ENCODE data around the gene ZNRF3.

ZNRF3 gene

DNA sequence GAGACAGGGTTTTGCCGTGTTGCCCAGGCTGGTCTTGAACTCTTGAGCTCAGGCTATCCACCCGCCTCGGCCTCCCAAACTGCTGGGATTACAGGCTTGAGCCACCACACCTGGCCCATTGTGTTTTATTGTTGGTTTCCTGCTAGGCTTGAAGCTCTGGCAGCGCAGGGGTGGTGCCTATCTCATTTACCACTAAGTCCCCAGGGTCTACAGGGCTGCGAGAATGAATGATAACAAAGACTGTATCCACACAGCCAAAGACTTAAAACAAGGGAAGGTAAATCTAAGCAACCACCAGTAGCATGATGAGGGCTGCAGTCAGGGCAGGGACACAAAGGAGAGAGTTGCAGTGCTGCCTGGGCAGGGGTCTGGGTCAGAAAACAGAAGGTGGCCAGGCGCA, 45.7 kb upstream of the ZNRF3 start:
- H3K4me3 ChIP-seq (ENCODE audit: low read depth, low read length) = no peak overlapping the region
- H3K36me3 ChIP-seq (ENCODE audit: control insufficient read depth in 2 of 2, insufficient read depth in 1 of 2, low read length in 2 of 2) = no peaks in the 10 kb centered on the region
- no peak for TF ChIP-seq SP2 (tag by site-specific recombination; IDR thresholded peaks at IDR 0.05)
- TF ChIP-seq, protein P1, sequence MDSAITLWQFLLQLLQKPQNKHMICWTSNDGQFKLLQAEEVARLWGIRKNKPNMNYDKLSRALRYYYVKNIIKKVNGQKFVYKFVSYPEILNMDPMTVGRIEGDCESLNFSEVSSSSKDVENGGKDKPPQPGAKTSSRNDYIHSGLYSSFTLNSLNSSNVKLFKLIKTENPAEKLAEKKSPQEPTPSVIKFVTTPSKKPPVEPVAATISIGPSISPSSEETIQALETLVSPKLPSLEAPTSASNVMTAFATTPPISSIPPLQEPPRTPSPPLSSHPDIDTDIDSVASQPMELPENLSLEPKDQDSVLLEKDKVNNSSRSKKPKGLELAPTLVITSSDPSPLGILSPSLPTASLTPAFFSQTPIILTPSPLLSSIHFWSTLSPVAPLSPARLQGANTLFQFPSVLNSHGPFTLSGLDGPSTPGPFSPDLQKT (IDR thresholded peaks at IDR 0.05; ENCODE audit: borderline replicate concordance, low read depth, low read length) = no peak
- no peak for TF ChIP-seq ZNF629 (tag by site-specific recombination; IDR thresholded peaks at IDR 0.05)
- TF ChIP-seq ZNF571 (tag by site-specific recombination; IDR thresholded peaks at IDR 0.05) = no peak
- TF ChIP-seq, protein P2, sequence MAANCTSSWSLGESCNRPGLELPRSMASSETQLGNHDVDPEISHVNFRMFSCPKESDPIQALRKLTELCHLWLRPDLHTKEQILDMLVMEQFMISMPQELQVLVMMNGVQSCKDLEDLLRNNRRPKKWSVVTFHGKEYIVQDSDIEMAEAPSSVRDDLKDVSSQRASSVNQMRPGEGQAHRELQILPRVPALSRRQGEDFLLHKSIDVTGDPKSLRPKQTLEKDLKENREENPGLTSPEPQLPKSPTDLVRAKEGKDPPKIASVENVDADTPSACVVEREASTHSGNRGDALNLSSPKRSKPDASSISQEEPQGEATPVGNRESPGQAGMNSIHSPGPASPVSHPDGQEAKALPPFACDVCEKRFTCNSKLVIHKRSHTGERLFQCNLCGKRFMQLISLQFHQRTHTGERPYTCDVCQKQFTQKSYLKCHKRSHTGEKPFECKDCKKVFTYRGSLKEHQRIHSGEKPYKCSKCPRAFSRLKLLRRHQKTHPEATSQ (tag by site-specific recombination; IDR thresholded peaks at IDR 0.05) = no peak
- no peak for TF ChIP-seq ZNF660 (tag by site-specific recombination; IDR thresholded peaks at IDR 0.05)
- TF ChIP-seq ZNF37A (tag by site-specific recombination; IDR thresholded peaks at IDR 0.05) = no peak
- TF ChIP-seq, protein P3, sequence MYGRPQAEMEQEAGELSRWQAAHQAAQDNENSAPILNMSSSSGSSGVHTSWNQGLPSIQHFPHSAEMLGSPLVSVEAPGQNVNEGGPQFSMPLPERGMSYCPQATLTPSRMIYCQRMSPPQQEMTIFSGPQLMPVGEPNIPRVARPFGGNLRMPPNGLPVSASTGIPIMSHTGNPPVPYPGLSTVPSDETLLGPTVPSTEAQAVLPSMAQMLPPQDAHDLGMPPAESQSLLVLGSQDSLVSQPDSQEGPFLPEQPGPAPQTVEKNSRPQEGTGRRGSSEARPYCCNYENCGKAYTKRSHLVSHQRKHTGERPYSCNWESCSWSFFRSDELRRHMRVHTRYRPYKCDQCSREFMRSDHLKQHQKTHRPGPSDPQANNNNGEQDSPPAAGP (tag by site-specific recombination; IDR thresholded peaks at IDR 0.05) = no peak
- no peak for TF ChIP-seq ZNF544 (tag by site-specific recombination; IDR thresholded peaks at IDR 0.05)
- TF ChIP-seq HOXA7 (CRISPR knock-in tag; IDR thresholded peaks at IDR 0.05; ENCODE audit: borderline replicate concordance) = no peak
- TF ChIP-seq ZNF670 (tag by site-specific recombination; IDR thresholded peaks at IDR 0.05; ENCODE audit: low read depth) = no peak
- no peak for TF ChIP-seq ZNF138 (tag by site-specific recombination; IDR thresholded peaks at IDR 0.05; ENCODE audit: borderline replicate concordance)
- no peaks in the 10 kb centered on the region for H3K4me1 ChIP-seq (ENCODE audit: control insufficient read depth, insufficient read depth, low read length)
- ChIA-PET POLR2A (no interaction called here), CTCF (interaction anchor here (1.0 to 2.3 kb wide), 4 partner anchors 8 to 236 kb away, joined by 3 to 6 read pairs (median 4); no protein-coding TSS in a partner anchor)
- H3K27ac ChIP-seq (ENCODE audit: extremely low read depth, low read depth, low read length) = no peak overlapping the region
- no peaks in the 10 kb centered on the region for H3K9me3 ChIP-seq (ENCODE audit: control insufficient read depth, insufficient read depth, low read depth, low read length)

DNA sequence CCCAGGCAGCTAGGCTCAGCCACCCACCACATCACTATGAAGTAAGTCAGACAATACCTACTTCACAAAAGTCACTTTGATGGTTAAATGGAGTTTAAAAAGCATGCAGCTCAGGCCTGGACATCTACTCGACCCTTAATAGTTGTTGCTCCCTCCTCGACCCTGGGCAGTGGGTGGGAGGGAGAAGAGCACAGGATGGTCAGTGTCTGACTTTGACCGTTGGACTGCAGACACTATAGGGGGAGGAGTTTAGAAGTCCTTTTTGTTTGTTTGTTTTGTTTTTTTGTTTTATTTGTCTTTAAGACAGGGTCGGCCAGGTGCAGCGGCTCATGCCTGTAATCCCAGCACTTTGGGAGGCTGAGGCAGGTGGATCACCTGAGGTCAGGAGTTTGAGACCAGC, 44.4 kb upstream of the ZNRF3 start:
- CTCF ChIA-PET = no interaction called here

DNA sequence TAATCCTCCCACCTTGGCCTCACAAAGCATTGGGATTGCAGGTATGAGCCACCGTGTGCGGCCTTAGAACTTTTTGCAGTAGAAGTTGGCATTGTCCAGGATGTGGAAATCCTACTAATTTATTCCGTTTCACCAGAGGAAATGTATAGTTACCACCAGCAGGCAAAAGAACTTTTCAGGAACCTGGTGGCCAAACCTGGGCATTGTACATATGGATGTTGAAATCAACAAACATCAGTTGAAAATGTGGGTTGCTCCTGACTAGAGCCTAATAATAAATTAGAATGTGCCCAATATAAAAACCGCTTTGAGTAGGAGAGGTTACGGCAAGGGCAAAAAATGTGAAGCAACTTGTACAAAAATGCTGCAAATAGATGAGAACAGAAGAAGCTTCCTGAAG, 42.3 kb upstream of the ZNRF3 start:
- Histone ChIP-seq H3K4me3 (ENCODE audit: low read depth, low read length) (no peak overlapping the region), H3K27ac (ENCODE audit: extremely low read depth, low read depth, low read length) (no peak overlapping the region), H3K9me3 (ENCODE audit: control insufficient read depth, insufficient read depth, low read depth, low read length) (no peaks in the 10 kb centered on the region), H3K4me1 (ENCODE audit: control insufficient read depth, insufficient read depth, low read length) (no peaks in the 10 kb centered on the region), H3K36me3 (ENCODE audit: control insufficient read depth in 2 of 2, insufficient read depth in 1 of 2, low read length in 2 of 2) (no peaks in the 10 kb centered on the region)
- POLR2A ChIA-PET = no interaction called here
- CTCF ChIA-PET = no interaction called here
- TF ChIP-seq, protein P4, sequence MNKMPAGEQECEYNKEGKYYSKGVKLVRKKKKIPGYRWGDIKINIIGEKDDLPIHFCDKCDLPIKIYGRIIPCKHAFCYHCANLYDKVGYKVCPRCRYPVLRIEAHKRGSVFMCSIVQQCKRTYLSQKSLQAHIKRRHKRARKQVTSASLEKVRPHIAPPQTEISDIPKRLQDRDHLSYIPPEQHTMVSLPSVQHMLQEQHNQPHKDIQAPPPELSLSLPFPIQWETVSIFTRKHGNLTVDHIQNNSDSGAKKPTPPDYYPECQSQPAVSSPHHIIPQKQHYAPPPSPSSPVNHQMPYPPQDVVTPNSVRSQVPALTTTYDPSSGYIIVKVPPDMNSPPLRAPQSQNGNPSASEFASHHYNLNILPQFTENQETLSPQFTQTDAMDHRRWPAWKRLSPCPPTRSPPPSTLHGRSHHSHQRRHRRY (tag by site-specific recombination; IDR thresholded peaks at IDR 0.05) = no peak
- TF ChIP-seq ZNF843 (tag by site-specific recombination; IDR thresholded peaks at IDR 0.05) (no peak), ZNF660 (tag by site-specific recombination; IDR thresholded peaks at IDR 0.05) (no peak), GFI1B (tag by site-specific recombination; IDR thresholded peaks at IDR 0.05) (no peak), HOXA7 (CRISPR knock-in tag; IDR thresholded peaks at IDR 0.05; ENCODE audit: borderline replicate concordance) (no peak), ZSCAN30 (tag by site-specific recombination; IDR thresholded peaks at IDR 0.05) (no peak), EGR2 (tag by site-specific recombination; IDR thresholded peaks at IDR 0.05; ENCODE audit: low read depth) (no peak), ZNF514 (tag by site-specific recombination; IDR thresholded peaks at IDR 0.05) (no peak)
- TF ChIP-seq, protein P5, sequence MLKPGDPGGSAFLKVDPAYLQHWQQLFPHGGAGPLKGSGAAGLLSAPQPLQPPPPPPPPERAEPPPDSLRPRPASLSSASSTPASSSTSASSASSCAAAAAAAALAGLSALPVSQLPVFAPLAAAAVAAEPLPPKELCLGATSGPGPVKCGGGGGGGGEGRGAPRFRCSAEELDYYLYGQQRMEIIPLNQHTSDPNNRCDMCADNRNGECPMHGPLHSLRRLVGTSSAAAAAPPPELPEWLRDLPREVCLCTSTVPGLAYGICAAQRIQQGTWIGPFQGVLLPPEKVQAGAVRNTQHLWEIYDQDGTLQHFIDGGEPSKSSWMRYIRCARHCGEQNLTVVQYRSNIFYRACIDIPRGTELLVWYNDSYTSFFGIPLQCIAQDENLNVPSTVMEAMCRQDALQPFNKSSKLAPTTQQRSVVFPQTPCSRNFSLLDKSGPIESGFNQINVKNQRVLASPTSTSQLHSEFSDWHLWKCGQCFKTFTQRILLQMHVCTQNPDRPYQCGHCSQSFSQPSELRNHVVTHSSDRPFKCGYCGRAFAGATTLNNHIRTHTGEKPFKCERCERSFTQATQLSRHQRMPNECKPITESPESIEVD (tag by site-specific recombination; IDR thresholded peaks at IDR 0.05) = no peak

More for the DNA sequence above, 44.4 kb upstream of the ZNRF3 start:
- Histone ChIP-seq H3K36me3 (ENCODE audit: control insufficient read depth in 2 of 2, insufficient read depth in 1 of 2, low read length in 2 of 2) (no peaks in the 10 kb centered on the region), H3K4me1 (ENCODE audit: control insufficient read depth, insufficient read depth, low read length) (no peaks in the 10 kb centered on the region), H3K27ac (ENCODE audit: extremely low read depth, low read depth, low read length) (no peak overlapping the region), H3K4me3 (ENCODE audit: low read depth, low read length) (no peak overlapping the region), H3K9me3 (ENCODE audit: control insufficient read depth, insufficient read depth, low read depth, low read length) (no peaks in the 10 kb centered on the region)
- TF ChIP-seq TCF7L2 (IDR thresholded peaks at IDR 0.05; ENCODE audit: borderline replicate concordance, low read depth, low read length) (no peak), ZNF133 (tag by site-specific recombination; IDR thresholded peaks at IDR 0.05) (no peak), MZF1 (tag by site-specific recombination; IDR thresholded peaks at IDR 0.05; ENCODE audit: borderline replicate concordance) (no peak), SALL2 (tag by site-specific recombination; IDR thresholded peaks at IDR 0.05; ENCODE audit: borderline replicate concordance) (no peak), ZBTB20 (tag by site-specific recombination; IDR thresholded peaks at IDR 0.05) (no peak), YY1 (tag by site-specific recombination; IDR thresholded peaks at IDR 0.05) (no peak), ZNF600 (tag by site-specific recombination; IDR thresholded peaks at IDR 0.05) (no peak), ZFP41 (tag by site-specific recombination; IDR thresholded peaks at IDR 0.05; ENCODE audit: borderline replicate concordance) (no peak)
- POLR2A ChIA-PET = no interaction called here
